ENCODE results near the gene NYAP2.
A peak's percentile ranks its signal among the peaks of the same experiment; 100 is the strongest.

NYAP2 gene

DNA sequence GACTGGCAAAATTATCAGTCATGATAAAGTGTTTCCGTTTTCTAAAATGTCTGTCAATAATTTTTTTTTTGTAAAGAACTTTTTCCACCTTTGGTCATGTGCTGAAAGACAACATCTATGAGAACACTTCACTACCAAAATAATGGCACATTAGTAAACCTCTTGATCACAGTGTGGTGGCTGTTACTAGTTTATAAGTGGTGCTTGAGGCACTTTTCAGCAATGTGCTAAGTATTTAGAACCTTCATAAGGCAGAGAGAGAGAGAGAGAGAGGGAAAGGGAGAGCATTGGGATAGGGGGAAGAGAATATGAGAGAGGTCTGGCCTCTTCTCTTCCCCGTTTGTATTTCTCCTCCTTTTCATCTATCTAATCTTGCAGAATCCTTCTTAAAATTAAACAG lies 1.1 kb upstream of the NYAP2 start:
- Histone ChIP-seq H3K9me3 (ENCODE audit: insufficient read depth, low read depth, low read length) (no peaks in the 10 kb centered on the region), H3K36me3 (ENCODE audit: control insufficient read depth in 1 of 2, insufficient read depth in 2 of 2, low read length in 2 of 2) (no peaks in the 10 kb centered on the region), H3K79me2 (ENCODE audit: control insufficient read depth, insufficient read depth, low read length, poor library complexity) (no peaks in the 10 kb centered on the region)

DNA sequence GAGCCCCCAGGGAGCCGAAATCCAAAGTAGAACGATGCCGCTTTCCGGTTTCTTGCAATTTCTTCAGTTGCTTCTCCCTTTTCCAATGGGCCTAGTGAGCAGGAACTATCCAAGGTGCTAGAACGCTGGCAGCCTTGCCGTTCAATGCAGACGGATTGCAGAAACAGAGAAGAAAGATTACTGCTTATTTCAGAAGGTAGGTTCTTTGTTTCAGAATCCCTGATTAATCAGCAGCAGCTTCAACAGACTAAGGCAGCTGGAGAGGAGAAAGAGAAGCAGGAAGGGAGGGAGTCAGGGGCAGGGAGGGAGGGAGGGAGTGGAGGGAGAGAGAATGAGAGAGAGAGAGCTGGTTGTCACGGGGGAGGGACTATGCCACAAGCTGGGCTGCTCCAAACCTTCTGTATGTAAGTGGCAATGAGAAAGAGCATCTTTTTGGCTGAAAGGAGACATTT lies 576 bp downstream of the NYAP2 start:
- H3K4me2 ChIP-seq (ENCODE audit: low read length) = no peak overlapping the region
- no peak overlapping the region for H2AK5ac ChIP-seq (ENCODE audit: low read length)
- H3K9ac ChIP-seq (ENCODE audit: low read length) = no peak overlapping the region
- H2AFZ ChIP-seq (ENCODE audit: insufficient read depth, low read length, poor library complexity) = no peak overlapping the region
- no peaks in the 10 kb centered on the region for H3K79me2 ChIP-seq (ENCODE audit: control insufficient read depth, insufficient read depth, low read length, poor library complexity)
- H3K4ac ChIP-seq (ENCODE audit: low read depth, low read length) = no peak overlapping the region
- DNase-seq = peak; percentile 4 to 45
- H3K27me3 ChIP-seq (ENCODE audit: insufficient read depth, low read length) = no peaks in the 10 kb centered on the region
- H3K4me3 ChIP-seq (ENCODE audit: low read depth, low read length) = no peak overlapping the region
- H3K23ac ChIP-seq (ENCODE audit: low read length) = no peak overlapping the region
- H3K18ac ChIP-seq (ENCODE audit: low read length) = no peak overlapping the region
- no peaks in the 10 kb centered on the region for H3K9me3 ChIP-seq (ENCODE audit: insufficient read depth, low read depth, low read length)
- no peaks in the 10 kb centered on the region for H3K4me1 ChIP-seq (ENCODE audit: control insufficient read depth in 1 of 2, insufficient read depth in 2 of 2, low read length in 2 of 2)
- no peak overlapping the region for H2BK5ac ChIP-seq (ENCODE audit: low read depth, low read length, poor library complexity)
- no peaks in the 10 kb centered on the region for H3K79me1 ChIP-seq (ENCODE audit: low read length)
- no peak overlapping the region for H2BK12ac ChIP-seq (ENCODE audit: low read length)
- H3K14ac ChIP-seq (ENCODE audit: low read length) = no peak overlapping the region
- no peak overlapping the region for H4K8ac ChIP-seq (ENCODE audit: low read depth, low read length)
- no peak overlapping the region for H2BK120ac ChIP-seq (ENCODE audit: insufficient read depth, low read length, poor library complexity)
- no CpG with 5 or more reads among the region's 8 CpGs for WGBS (ENCODE audit: extremely low coverage, insufficient coverage, insufficient read length)
- H3K36me3 ChIP-seq (ENCODE audit: control insufficient read depth in 1 of 2, insufficient read depth in 2 of 2, low read length in 2 of 2) = no peaks in the 10 kb centered on the region
- H4K91ac ChIP-seq (ENCODE audit: low read depth, low read length) = no peak overlapping the region
- H3K27ac ChIP-seq (ENCODE audit: low read depth, low read length) = no peak overlapping the region
- H4K12ac ChIP-seq (ENCODE audit: low read depth, low read length) = no peak overlapping the region

More for the DNA sequence above, 1.1 kb upstream of the NYAP2 start:
- no peak overlapping the region for H2BK12ac ChIP-seq (ENCODE audit: low read length)
- H3K18ac ChIP-seq (ENCODE audit: low read length) = no peak overlapping the region
- WGBS (ENCODE audit: extremely low coverage, insufficient coverage, insufficient read length) = no CpG with 5 or more reads among the region's 2 CpGs
- no peaks in the 10 kb centered on the region for H3K79me1 ChIP-seq (ENCODE audit: low read length)
- H3K4me2 ChIP-seq (ENCODE audit: low read length) = no peak overlapping the region
- no peak overlapping the region for H4K12ac ChIP-seq (ENCODE audit: low read depth, low read length)
- H2BK120ac ChIP-seq (ENCODE audit: insufficient read depth, low read length, poor library complexity) = no peak overlapping the region
- H3K4ac ChIP-seq (ENCODE audit: low read depth, low read length) = no peak overlapping the region
- no peak overlapping the region for H3K27ac ChIP-seq (ENCODE audit: low read depth, low read length)
- H2BK5ac ChIP-seq (ENCODE audit: low read depth, low read length, poor library complexity) = no peak overlapping the region
- no peak overlapping the region for H3K9ac ChIP-seq (ENCODE audit: low read length)
- H3K23ac ChIP-seq (ENCODE audit: low read length) = no peak overlapping the region
- H3K4me1 ChIP-seq (ENCODE audit: control insufficient read depth in 1 of 2, insufficient read depth in 2 of 2, low read length in 2 of 2) = no peaks in the 10 kb centered on the region
- H3K14ac ChIP-seq (ENCODE audit: low read length) = no peak overlapping the region
- no peaks in the 10 kb centered on the region for H3K27me3 ChIP-seq (ENCODE audit: insufficient read depth, low read length)
- H2AK5ac ChIP-seq (ENCODE audit: low read length) = no peak overlapping the region
- no peak overlapping the region for H4K91ac ChIP-seq (ENCODE audit: low read depth, low read length)
- no peak overlapping the region for H2AFZ ChIP-seq (ENCODE audit: insufficient read depth, low read length, poor library complexity)
- H4K8ac ChIP-seq (ENCODE audit: low read depth, low read length) = no peak overlapping the region
- no peak for DNase-seq
- no peak overlapping the region for H3K4me3 ChIP-seq (ENCODE audit: low read depth, low read length)

DNA sequence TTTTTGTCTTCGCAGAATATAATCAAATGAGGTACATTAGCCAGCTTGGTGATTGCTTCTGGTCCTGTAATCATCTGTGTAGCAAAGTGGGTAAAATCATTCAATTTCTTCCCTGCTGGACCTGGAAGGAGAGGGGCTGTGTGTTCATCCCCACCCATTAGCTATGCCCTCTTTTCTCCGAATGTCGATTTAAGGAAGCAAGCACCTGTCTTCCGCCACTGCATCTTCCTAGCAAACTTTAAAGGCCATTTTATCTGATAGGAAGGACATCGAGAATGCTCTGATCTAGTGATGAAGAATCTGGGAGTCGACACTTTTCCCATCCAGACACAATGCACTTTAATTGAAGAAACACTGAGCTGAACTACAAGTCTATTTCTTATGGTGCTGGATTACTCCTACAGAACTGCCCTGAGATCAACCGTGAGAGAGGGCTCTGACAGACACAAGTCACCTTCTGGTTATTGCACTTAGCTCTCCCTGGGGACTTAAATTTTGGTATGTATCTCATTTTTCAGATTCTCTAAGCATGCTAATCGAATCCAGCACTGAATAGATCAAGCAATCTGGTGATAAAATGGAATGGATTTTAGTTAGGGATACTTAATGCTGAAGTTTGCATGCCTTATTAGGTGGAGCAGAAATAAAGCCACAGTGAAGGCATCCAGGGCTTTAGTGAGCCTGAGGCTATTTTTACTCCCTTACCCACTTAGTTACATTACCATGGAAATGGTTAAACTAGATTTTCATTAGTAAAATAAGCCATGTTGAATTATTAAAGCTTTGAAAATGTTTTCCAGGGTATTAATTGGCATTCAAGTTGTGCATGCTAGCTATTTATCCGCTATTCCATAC lies 1.3 kb downstream of the NYAP2 start:
- Histone ChIP-seq H2BK5ac (ENCODE audit: low read depth, low read length, poor library complexity) (no peak overlapping the region), H3K9ac (ENCODE audit: low read length) (no peak overlapping the region), H3K27ac (ENCODE audit: low read depth, low read length) (no peak overlapping the region), H4K91ac (ENCODE audit: low read depth, low read length) (no peak overlapping the region), H4K12ac (ENCODE audit: low read depth, low read length) (no peak overlapping the region), H3K4me3 (ENCODE audit: low read depth, low read length) (no peak overlapping the region), H3K4me1 (ENCODE audit: control insufficient read depth in 1 of 2, insufficient read depth in 2 of 2, low read length in 2 of 2) (no peaks in the 10 kb centered on the region), H2AFZ (ENCODE audit: insufficient read depth, low read length, poor library complexity) (no peak overlapping the region), H4K8ac (ENCODE audit: low read depth, low read length) (no peak overlapping the region), H3K27me3 (ENCODE audit: insufficient read depth, low read length) (no peaks in the 10 kb centered on the region), H3K4me2 (ENCODE audit: low read length) (no peak overlapping the region), H2BK12ac (ENCODE audit: low read length) (no peak overlapping the region), H3K23ac (ENCODE audit: low read length) (no peak overlapping the region), H3K79me1 (ENCODE audit: low read length) (no peaks in the 10 kb centered on the region), H3K14ac (ENCODE audit: low read length) (no peak overlapping the region), H3K36me3 (ENCODE audit: control insufficient read depth in 1 of 2, insufficient read depth in 2 of 2, low read length in 2 of 2) (no peaks in the 10 kb centered on the region), H3K79me2 (ENCODE audit: control insufficient read depth, insufficient read depth, low read length, poor library complexity) (no peaks in the 10 kb centered on the region), H3K4ac (ENCODE audit: low read depth, low read length) (no peak overlapping the region), H3K9me3 (ENCODE audit: insufficient read depth, low read depth, low read length) (no peaks in the 10 kb centered on the region), H3K18ac (ENCODE audit: low read length) (no peak overlapping the region), H2AK5ac (ENCODE audit: low read length) (no peak overlapping the region), H2BK120ac (ENCODE audit: insufficient read depth, low read length, poor library complexity) (no peak overlapping the region)
- no CpG with 5 or more reads among the region's 9 CpGs for WGBS (ENCODE audit: extremely low coverage, insufficient coverage, insufficient read length)
- DNase-seq = no peak

DNA sequence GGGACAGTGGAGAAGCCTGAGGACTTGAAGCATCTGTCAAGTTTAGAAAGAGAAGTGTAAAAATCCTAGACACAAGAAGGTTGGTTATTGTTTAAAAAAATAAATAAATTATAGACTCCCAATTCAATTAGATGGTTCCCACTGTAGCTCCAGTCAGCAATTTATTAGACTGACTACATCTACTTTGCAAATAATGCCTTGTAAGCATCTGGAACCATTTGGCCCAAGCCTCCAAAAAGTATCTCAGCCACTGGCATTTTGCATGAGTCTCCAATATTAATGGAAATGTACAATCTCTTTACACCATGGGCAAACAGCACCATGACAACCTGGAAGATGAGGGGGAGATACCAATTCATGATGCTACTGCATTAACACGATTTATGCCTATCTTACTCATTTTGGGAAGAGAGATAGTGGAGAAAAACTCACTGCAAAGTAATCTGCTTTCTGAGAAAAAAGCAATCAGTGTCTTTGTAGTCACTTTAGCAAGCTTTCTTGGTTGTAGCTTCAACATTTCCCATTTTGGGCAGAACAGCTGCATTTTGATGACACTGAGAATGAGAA lies 2.8 kb downstream of the NYAP2 start:
- H3K27ac ChIP-seq (ENCODE audit: low read depth, low read length) = no peak overlapping the region
- no peak overlapping the region for H3K4me3 ChIP-seq (ENCODE audit: low read depth, low read length)
- H2BK5ac ChIP-seq (ENCODE audit: low read depth, low read length, poor library complexity) = no peak overlapping the region
- no peak overlapping the region for H3K4me2 ChIP-seq (ENCODE audit: low read length)
- no peak overlapping the region for H2AFZ ChIP-seq (ENCODE audit: insufficient read depth, low read length, poor library complexity)
- no peak overlapping the region for H3K9ac ChIP-seq (ENCODE audit: low read length)
- no peak overlapping the region for H2AK5ac ChIP-seq (ENCODE audit: low read length)
- no peak overlapping the region for H3K23ac ChIP-seq (ENCODE audit: low read length)
- H2BK12ac ChIP-seq (ENCODE audit: low read length) = no peak overlapping the region
- H4K8ac ChIP-seq (ENCODE audit: low read depth, low read length) = no peak overlapping the region
- H3K4me1 ChIP-seq (ENCODE audit: control insufficient read depth in 1 of 2, insufficient read depth in 2 of 2, low read length in 2 of 2) = no peaks in the 10 kb centered on the region
- no peaks in the 10 kb centered on the region for H3K79me2 ChIP-seq (ENCODE audit: control insufficient read depth, insufficient read depth, low read length, poor library complexity)
- H4K91ac ChIP-seq (ENCODE audit: low read depth, low read length) = no peak overlapping the region
- no peaks in the 10 kb centered on the region for H3K79me1 ChIP-seq (ENCODE audit: low read length)
- no peaks in the 10 kb centered on the region for H3K27me3 ChIP-seq (ENCODE audit: insufficient read depth, low read length)
- WGBS (ENCODE audit: extremely low coverage, insufficient coverage, insufficient read length) = no CpG with 5 or more reads among the region's 1 CpG
- H3K36me3 ChIP-seq (ENCODE audit: control insufficient read depth in 1 of 2, insufficient read depth in 2 of 2, low read length in 2 of 2) = no peaks in the 10 kb centered on the region
- no peak overlapping the region for H3K4ac ChIP-seq (ENCODE audit: low read depth, low read length)
- DNase-seq = no peak
- no peak overlapping the region for H3K18ac ChIP-seq (ENCODE audit: low read length)
- no peaks in the 10 kb centered on the region for H3K9me3 ChIP-seq (ENCODE audit: insufficient read depth, low read depth, low read length)
- H4K12ac ChIP-seq (ENCODE audit: low read depth, low read length) = no peak overlapping the region
- no peak overlapping the region for H2BK120ac ChIP-seq (ENCODE audit: insufficient read depth, low read length, poor library complexity)
- no peak overlapping the region for H3K14ac ChIP-seq (ENCODE audit: low read length)
